K562 (cell line): ENCODE measurements around the gene ATP5MK. TPM values are rescaled to one million over a fixed set of nuclear protein-coding genes. Genes with fewer than 3 reads are reported as not detected.

ENCODE experiments used
- ATAC-seq: fragments of 200-7000 bp; cut with Tn5 transposase; 3 replicates; pipeline ENCODE4 v1.9.1; 2020; ENCODE audit warnings: moderate library complexity
- BruUV-seq: library from RNA; stranded (reverse); fragments of 400-500 nt; replicated peaks from 2 replicates; lab custom pipeline; 2021; lab: Mats Ljungman, UMichigan
- CTCF ChIA-PET: fragments of 300-600 bp; formaldehyde crosslinking; extraction: SDS; loops from one replicate; lab custom pipeline; 2021; ENCODE audit warnings: low intra/inter-chr PET ratio; lab: Yijun Ruan, JAX
- POLR2A ChIA-PET: fragments of 300-600, 350-650 bp; sonication (Branson Sonifier 250); formaldehyde crosslinking; extraction: SDS; loops from one replicate; lab custom pipeline; 2021; ENCODE audit warnings: antibody characterized with exemption, inconsistent platforms; lab: Yijun Ruan, JAX
- DNase-seq, 4 experiments: peaks; one replicate each; pipeline versions ENCODE4 v3.0.0 to v3.0.0-alpha.2; 2011 to 2018; ENCODE audit warnings: low spot score in 3 of 4, mixed read lengths in 3 of 4; ENCODE audit errors: extremely low read depth in 1 of 4
- FAIRE-seq: peaks from 2 replicates; lab custom pipeline; 2011; peaks lifted over from hg19 to GRCh38; lab: Jason Lieb, UNC
- H2AFZ ChIP-seq: 2 replicates; pipeline ENCODE4 v1.6.0; 2011; ENCODE audit warnings: low read depth, low read length, control low read depth, inconsistent platforms
- H3K27ac ChIP-seq: fragments of 200-600 bp; 3 replicates; pipeline ENCODE4 v1.8.0; 2011; ENCODE audit warnings: low read depth, mild to moderate bottlenecking, control low read depth, inconsistent platforms, low read length, moderate library complexity, mixed read lengths; ENCODE audit errors: extremely low read depth
- H3K27me3 ChIP-seq, 2 experiments: fragments of 300-600 bp in 1 of 2; 2 replicates in 1 of 2; 3 replicates in 1 of 2; pipeline versions ENCODE4 v1.6.0 to v1.8.0; 2011; ENCODE audit warnings: inconsistent platforms in 2 of 2, low read length in 2 of 2, mild to moderate bottlenecking in 1 of 2, mixed read lengths in 1 of 2, moderate library complexity in 1 of 2; ENCODE audit not compliant: control insufficient read depth in 2 of 2, insufficient read depth in 2 of 2
- H3K36me3 ChIP-seq: fragments of 300-600 bp; 3 replicates; pipeline ENCODE4 v1.8.0; 2011; ENCODE audit warnings: mild to moderate bottlenecking, low read length, inconsistent platforms; ENCODE audit not compliant: control insufficient read depth, insufficient read depth
- H3K4me1 ChIP-seq, 2 experiments: fragments of 200-600 bp in 1 of 2; replicated peaks in 1 of 2; 2 replicates in 1 of 2; 3 replicates in 1 of 2; pipeline versions ENCODE4 v1.5.1 to v1.8.0; 2011; ENCODE audit warnings: inconsistent platforms in 2 of 2, low read length in 2 of 2, mild to moderate bottlenecking in 1 of 2, mixed read lengths in 1 of 2, moderate library complexity in 1 of 2; ENCODE audit not compliant: control insufficient read depth in 2 of 2, insufficient read depth in 2 of 2
- H3K4me2 ChIP-seq: 2 replicates; pipeline ENCODE4 v1.6.1; 2011; ENCODE audit warnings: low read length, control low read depth, inconsistent platforms, mixed read lengths; ENCODE audit not compliant: insufficient read depth
- H3K4me3 ChIP-seq: fragments of 200-600 bp; sonication (generic), shearing (Covaris generic); 2 replicates; pipeline ENCODE4 v1.5.1; 2016; ENCODE audit warnings: control low read depth, inconsistent platforms
- H3K79me2 ChIP-seq: fragments of 200-600 bp; 3 replicates; pipeline ENCODE4 v1.8.0; 2011; ENCODE audit warnings: low read length, inconsistent platforms; ENCODE audit not compliant: control insufficient read depth, insufficient read depth
- H3K9ac ChIP-seq, 2 experiments: 2 replicates each; pipeline versions ENCODE4 v1.6.0 to v1.6.1; 2011; ENCODE audit warnings: low read depth in 2 of 2, low read length in 2 of 2, control low read depth in 1 of 2, inconsistent platforms in 1 of 2, mild to moderate bottlenecking in 1 of 2, mixed read lengths in 1 of 2; ENCODE audit not compliant: insufficient read depth in 1 of 2
- H3K9me1 ChIP-seq: one replicate; pipeline ENCODE4 v1.6.0; 2011; ENCODE audit warnings: inconsistent platforms, mild to moderate bottlenecking, low read length, moderate library complexity; ENCODE audit not compliant: control insufficient read depth, insufficient read depth
- H3K9me3 ChIP-seq: replicated peaks from 2 replicates; pipeline ENCODE4 v1.5.1; 2011; ENCODE audit warnings: low read depth, low read length, inconsistent platforms; ENCODE audit not compliant: control insufficient read depth, insufficient read depth
- H4K20me1 ChIP-seq: replicated peaks from 2 replicates; pipeline ENCODE4 v1.6.1; 2011; ENCODE audit warnings: low read length, inconsistent platforms, mixed read lengths; ENCODE audit not compliant: control insufficient read depth, insufficient read depth
- BRCA1 ChIP-seq, 2 experiments: fragments of 450-650 bp in 1 of 2; sonication (generic) in 1 of 2; formaldehyde crosslinking in 1 of 2; IDR thresholded peaks; 2 replicates each; pipeline versions ENCODE4 v1.5.0 to v1.6.1; 2017 to 2020; ENCODE audit warnings: mild to moderate bottlenecking in 1 of 2, missing genetic modification reagents in 1 of 2
- DDX20 ChIP-seq: fragments of 450-650 bp; IDR thresholded peaks from 2 replicates; pipeline ENCODE4 v1.6.1; 2016; ENCODE audit warnings: missing genetic modification characterization, low read depth, mild to moderate bottlenecking, missing compliant biosample characterization, moderate library complexity
- EZH2 ChIP-seq: IDR thresholded peaks from 2 replicates; pipeline ENCODE4 v1.6.1; 2012; ENCODE audit warnings: low read depth, mild to moderate bottlenecking, inconsistent platforms, low read length, borderline replicate concordance
- GATAD2A ChIP-seq: fragments of 450-650 bp; IDR thresholded peaks from 2 replicates; pipeline ENCODE4 v1.6.1; 2017
- HDAC2 ChIP-seq: fragments of 450-650 bp; IDR thresholded peaks from 2 replicates; pipeline ENCODE4 v1.6.1; 2016; ENCODE audit warnings: mild to moderate bottlenecking
- IRF1 ChIP-seq: sonication (generic); formaldehyde crosslinking; IDR thresholded peaks from 2 replicates; pipeline ENCODE4 v1.8.0; 2022; ENCODE audit warnings: missing genetic modification reagents, mild to moderate bottlenecking, borderline replicate concordance
- L3MBTL2 ChIP-seq: fragments of 450-650 bp; IDR thresholded peaks from 2 replicates; pipeline ENCODE4 v1.6.1; 2016; ENCODE audit warnings: mild to moderate bottlenecking, moderate library complexity
- MTA2 ChIP-seq: fragments of 450-650 bp; IDR thresholded peaks from 2 replicates; pipeline ENCODE4 v1.6.1; 2016; ENCODE audit warnings: low read depth
- SLC30A9 ChIP-seq: fragments of 250-450 bp; sonication (Bioruptor Pico); IDR thresholded peaks from 2 replicates; pipeline ENCODE4 v1.8.0; 2022; ENCODE audit warnings: mild to moderate bottlenecking, moderate library complexity
- SMAD4 ChIP-seq: fragments of 250-450 bp; sonication (Bioruptor Pico); conservative IDR thresholded peaks from 2 replicates; pipeline ENCODE4 v1.8.0; 2021; ENCODE audit warnings: inconsistent platforms, mild to moderate bottlenecking, moderate library complexity
- ZBTB1 ChIP-seq: sonication (generic); formaldehyde crosslinking; IDR thresholded peaks from 2 replicates; pipeline ENCODE4 v1.8.1; 2023; ENCODE audit warnings: missing genetic modification reagents, low read depth, mild to moderate bottlenecking, borderline replicate concordance
- ZNF3 ChIP-seq: fragments of 250-450 bp; sonication (Bioruptor Pico); IDR thresholded peaks from 2 replicates; pipeline ENCODE4 v1.5.0; 2021; ENCODE audit warnings: mild to moderate bottlenecking, moderate library complexity
- ZNF696 ChIP-seq: fragments of 250-450 bp; sonication (Bioruptor Pico); conservative IDR thresholded peaks from 2 replicates; pipeline ENCODE4 v1.4.0; 2020; ENCODE audit warnings: mild to moderate bottlenecking, moderate library complexity
- WGBS: fragments of 100-300 bp; shearing (Covaris generic); methylation state at CpG from one replicate; pipeline ENCODE4 v1.1.6; 2016; ENCODE audit warnings: low coverage, mixed read lengths; ENCODE audit not compliant: insufficient coverage; ENCODE audit errors: missing lambda C conversion rate; 5-methylcytosine and 5-hydroxymethylcytosine counted together
- in situ Hi-C: fragments of 300-500 bp; cut with MboI; formaldehyde crosslinking; loops from 4 replicates; pipeline ENCODE4 v1.15.0; 2018; ENCODE audit warnings: inconsistent platforms, mixed read lengths
- intact Hi-C: fragments of 100-400 bp; cut with micrococcal nuclease; formaldehyde crosslinking; loops from 2 replicates; pipeline ENCODE4 v1.14.2; 2022
- polyA plus RNA-seq, 8 experiments: library from polyadenylated mRNA; depleted of rRNA in 4 of 8; stranded (reverse) in 5 of 8; unstranded in 3 of 8; fragments of >200 nt; fragmentation: Nextera tagmentation in 2 of 8; fragmentation: Illumina TruSeq in 1 of 8; extraction: Ambion mirVana in 2 of 8; extraction: Trizol in 1 of 8; gene quantifications; 2 replicates each; pipeline versions ENCODE4 v1.2.1 to v1.2.3, GENCODE V29; 2011 to 2014; ENCODE audit warnings: inconsistent platforms in 1 of 8, missing spikeins in 1 of 8
- total RNA-seq, 7 experiments: library from RNA; depleted of rRNA in 6 of 7; stranded (reverse); fragments of >200 nt in 6 of 7; fragmentation: Illumina TruSeq in 2 of 7; extraction: Trizol in 2 of 7; gene quantifications; 2 replicates each; pipeline versions ENCODE4 v1.2.1 to v1.2.3, GENCODE V29; 2011 to 2021; ENCODE audit warnings: low replicate concordance in 1 of 7
- TF ChIP-seq, protein P1 (sequence below): fragments of 250-450 bp; sonication (Bioruptor Pico); IDR thresholded peaks from 2 replicates; pipeline ENCODE4 v1.4.0; 2020; ENCODE audit warnings: mild to moderate bottlenecking, moderate library complexity
- TF ChIP-seq, protein P2 (sequence below): fragments of 450-650 bp; IDR thresholded peaks from 2 replicates; pipeline ENCODE4 v1.6.1; 2016; ENCODE audit warnings: missing biosample characterization, missing genetic modification characterization

Gene ATP5MK
- total and polyA plus RNA-seq, 9 of the 15 experiments (the other 6 are each of a cell fraction or from before 2014, with no cell fraction given), result 182 to 1,810 (median 741) TPM

- CTCF ChIA-PET, result no interaction called here
- H4K20me1 ChIP-seq, result no peaks in the 10 kb centered on the region
- no TSS peak for BruUV-seq
Observed at GRCh38 chr10:103427866-103428265, 31.6 kb upstream of the ATP5MK start.

More at GRCh38 chr10:103427866-103428265, 31.6 kb upstream of the ATP5MK start:
- Histone ChIP-seq H3K27me3 (no peaks in the 10 kb centered on the region), H3K4me2 (no peak overlapping the region), H3K4me1 (no peaks in the 10 kb centered on the region), H3K36me3 (peaks cover 93% of the 10 kb centered on the region), H3K27ac (no peak overlapping the region), H3K9me3 (no peaks in the 10 kb centered on the region), H3K4me3 (no peak overlapping the region), H3K9me1 (no peaks in the 10 kb centered on the region), H3K79me2 (no peaks in the 10 kb centered on the region; the same call in 2 of the 3 replicates), H2AFZ (no peak overlapping the region), H3K9ac (no peak overlapping the region)
- in situ Hi-C loops, result no loop called here
- 94% methylated on average over 8 of the region's 9 CpGs for WGBS
- intact Hi-C loops, result no loop called here
- TF ChIP-seq ZNF696 (CRISPR knock-in tag) (no peak), L3MBTL2 (no peak), ZNF3 (CRISPR knock-in tag) (no peak), SLC30A9 (CRISPR knock-in tag) (no peak), IRF1 (CRISPR knock-in tag) (no peak), GATAD2A (no peak), DDX20 (tag) (no peak), EZH2 (no peak), BRCA1 (IDR thresholded peaks at IDR 0.05) (no peak), BRCA1 (CRISPR knock-in tag; IDR thresholded peaks at IDR 0.05) (no peak), MTA2 (no peak), ZBTB1 (CRISPR knock-in tag) (no peak), SMAD4 (CRISPR knock-in tag) (no peak), HDAC2 (no peak)
- TF ChIP-seq, protein P1, sequence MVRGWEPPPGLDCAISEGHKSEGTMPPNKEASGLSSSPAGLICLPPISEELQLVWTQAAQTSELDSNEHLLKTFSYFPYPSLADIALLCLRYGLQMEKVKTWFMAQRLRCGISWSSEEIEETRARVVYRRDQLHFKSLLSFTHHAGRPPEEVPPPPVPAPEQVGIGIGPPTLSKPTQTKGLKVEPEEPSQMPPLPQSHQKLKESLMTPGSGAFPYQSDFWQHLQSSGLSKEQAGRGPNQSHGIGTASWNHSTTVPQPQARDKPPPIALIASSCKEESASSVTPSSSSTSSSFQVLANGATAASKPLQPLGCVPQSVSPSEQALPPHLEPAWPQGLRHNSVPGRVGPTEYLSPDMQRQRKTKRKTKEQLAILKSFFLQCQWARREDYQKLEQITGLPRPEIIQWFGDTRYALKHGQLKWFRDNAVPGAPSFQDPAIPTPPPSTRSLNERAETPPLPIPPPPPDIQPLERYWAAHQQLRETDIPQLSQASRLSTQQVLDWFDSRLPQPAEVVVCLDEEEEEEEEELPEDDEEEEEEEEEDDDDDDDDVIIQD (CRISPR knock-in tag), result no peak
- TF ChIP-seq, protein P2, sequence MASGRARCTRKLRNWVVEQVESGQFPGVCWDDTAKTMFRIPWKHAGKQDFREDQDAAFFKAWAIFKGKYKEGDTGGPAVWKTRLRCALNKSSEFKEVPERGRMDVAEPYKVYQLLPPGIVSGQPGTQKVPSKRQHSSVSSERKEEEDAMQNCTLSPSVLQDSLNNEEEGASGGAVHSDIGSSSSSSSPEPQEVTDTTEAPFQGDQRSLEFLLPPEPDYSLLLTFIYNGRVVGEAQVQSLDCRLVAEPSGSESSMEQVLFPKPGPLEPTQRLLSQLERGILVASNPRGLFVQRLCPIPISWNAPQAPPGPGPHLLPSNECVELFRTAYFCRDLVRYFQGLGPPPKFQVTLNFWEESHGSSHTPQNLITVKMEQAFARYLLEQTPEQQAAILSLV (tag), result no peak
- FAIRE-seq, result no peak
- DNase-seq, result no peak
- no peak for ATAC-seq
- POLR2A ChIA-PET, result no interaction called here
